ENCODE measurements around the gene C5orf24. TPM values are rescaled to one million over a fixed set of nuclear protein-coding genes. Genes with fewer than 3 reads are reported as not detected.
"Not testable (repeated sequence)": the region's sequence is repeated elsewhere in the genome, so short reads cannot be mapped to it uniquely, and the experiment has no call there.

The C5orf24 gene
- 74.9 TPM for total RNA-seq

- peak; percentile 98 for DNase-seq
These were observed at the start of gene C5orf24 for GRCh38 chr5:134845852-134846640. TSS of gene C5orf24 (plus strand) at chr5:134845968. CDS start at chr5:134854901, 8,933 bp downstream.

GRCh38 chr5:134798468-134798867, 47.3 kb upstream of the C5orf24 start:
- DNase-seq = no peak

GRCh38 chr5:134803821-134804220, 41.9 kb upstream of the C5orf24 start:
- no peak for DNase-seq

GRCh38 chr5:134813407-134813806, 32.4 kb upstream of the C5orf24 start:
- DNase-seq = no peak

- no peak for DNase-seq
These were observed 31.9 kb upstream of the C5orf24 start for GRCh38 chr5:134813827-134814226.

GRCh38 chr5:134817006-134817405, 28.8 kb upstream of the C5orf24 start:
- no peak for DNase-seq

GRCh38 chr5:134818776-134819175, 27.0 kb upstream of the C5orf24 start:
- no peak for DNase-seq

- no peak for DNase-seq
These were observed 26.3 kb upstream of the C5orf24 start for GRCh38 chr5:134819407-134819963.

- no peak for DNase-seq
These were observed 23.9 kb upstream of the C5orf24 start for GRCh38 chr5:134821841-134822240.

- no peak for DNase-seq
These were observed 21.1 kb upstream of the C5orf24 start for GRCh38 chr5:134824681-134825080.

GRCh38 chr5:134825212-134825611, 20.6 kb upstream of the C5orf24 start:
- DNase-seq = no peak

- DNase-seq = peak; percentile 7
These were observed 12.3 kb upstream of the C5orf24 start for GRCh38 chr5:134833340-134834032.

- DNase-seq = no peak
These were observed 10.1 kb upstream of the C5orf24 start for GRCh38 chr5:134835623-134836022.

- DNase-seq = no peak
These were observed 8.1 kb upstream of the C5orf24 start for GRCh38 chr5:134837530-134838181.

- not testable (repeated sequence) for DNase-seq
These were observed 7.4 kb upstream of the C5orf24 start for GRCh38 chr5:134838361-134838760.

- DNase-seq = no peak
These were observed 5.0 kb upstream of the C5orf24 start for GRCh38 chr5:134840811-134841210.

GRCh38 chr5:134844252-134844651, 1.5 kb upstream of the C5orf24 start:
- DNase-seq = no peak

GRCh38 chr5:134845335-134845851, 375 bp upstream of the C5orf24 start:
- DNase-seq = peak; percentile 17

GRCh38 chr5:134846641-134846960, 833 bp downstream of the C5orf24 start:
- DNase-seq = no peak

- DNase-seq = not testable (repeated sequence)
These were observed 3.7 kb downstream of the C5orf24 start for GRCh38 chr5:134849434-134849933.

GRCh38 chr5:134851307-134851923, 5.6 kb downstream of the C5orf24 start:
- peak; percentile 35 for DNase-seq

GRCh38 chr5:134856465-134856864, 10.7 kb downstream of the C5orf24 start:
- DNase-seq = not testable (repeated sequence)

All from tongue (tissue), 2 donors.